Activated CD8-positive, alpha-beta memory T cell treated with anti-CD3 and anti-CD28 coated beads, Interleukin-2, amount 50 U/mL, for 48 hours (primary cell): ENCODE results near the gene MFAP3.

Experiments
- DNase-seq: peaks from one replicate; pipeline ENCODE4 v3.0.0-alpha.2; 2020

The MFAP3 gene

DNA sequence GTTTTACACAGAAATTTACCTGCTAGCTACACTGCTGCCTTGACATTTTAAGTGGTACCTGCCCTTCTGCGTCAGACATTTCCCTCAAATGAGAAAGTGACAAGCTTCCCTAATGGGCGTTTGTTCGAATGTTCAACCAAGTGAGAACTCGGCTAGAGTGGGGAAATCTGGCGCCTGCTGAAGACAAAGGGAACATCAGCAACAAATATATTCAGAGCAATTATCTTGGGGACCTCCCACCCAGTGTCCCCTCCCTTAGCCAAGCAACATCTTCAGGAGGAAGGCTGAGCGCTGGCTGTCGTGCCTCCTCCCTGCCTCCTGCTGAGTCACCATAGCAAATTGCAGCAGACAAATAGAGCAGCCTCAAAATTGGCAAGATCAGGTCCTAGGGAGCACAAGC, 57.1 kb downstream of the MFAP3 start:
- DNase-seq: no peak

DNA sequence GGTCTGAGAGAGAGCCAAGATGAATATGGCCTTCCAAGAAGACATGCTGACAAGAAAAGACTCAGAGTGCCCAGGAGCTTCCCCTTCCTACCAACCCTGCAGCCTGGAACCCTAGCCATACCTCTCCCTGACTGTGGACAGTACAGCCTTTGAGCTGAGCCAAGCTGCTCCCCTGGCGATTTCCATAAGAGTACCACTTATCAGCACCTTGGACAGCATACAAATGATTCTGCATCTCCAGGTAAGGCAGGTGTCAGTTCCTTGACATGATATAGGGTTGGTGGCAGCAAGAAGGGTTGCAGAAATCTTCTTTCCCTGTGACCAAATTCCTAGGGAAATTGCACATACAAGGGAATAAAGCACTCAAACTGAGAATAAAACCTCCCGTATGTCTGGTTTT, 58.3 kb downstream of the MFAP3 start:
- no peak for DNase-seq

DNA sequence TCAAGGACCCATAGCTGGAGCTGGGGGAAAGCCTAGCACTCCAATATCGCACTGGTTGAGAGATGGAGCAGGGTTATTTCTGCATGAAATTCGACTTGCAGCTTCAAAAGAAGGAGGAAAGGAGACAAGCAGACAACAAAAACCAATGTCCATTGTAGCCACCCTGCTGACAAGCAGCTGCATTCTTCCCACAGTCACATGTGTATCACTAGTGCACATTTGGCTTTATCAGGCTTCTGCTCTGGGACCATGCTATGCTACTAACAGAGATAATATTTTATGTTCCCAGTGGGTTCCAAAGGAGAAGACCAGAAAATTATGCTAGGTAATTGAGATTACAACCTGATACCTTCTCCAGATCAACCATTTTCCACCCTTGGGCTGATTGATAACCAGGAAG, 59.7 kb downstream of the MFAP3 start:
- DNase-seq: no peak

DNA sequence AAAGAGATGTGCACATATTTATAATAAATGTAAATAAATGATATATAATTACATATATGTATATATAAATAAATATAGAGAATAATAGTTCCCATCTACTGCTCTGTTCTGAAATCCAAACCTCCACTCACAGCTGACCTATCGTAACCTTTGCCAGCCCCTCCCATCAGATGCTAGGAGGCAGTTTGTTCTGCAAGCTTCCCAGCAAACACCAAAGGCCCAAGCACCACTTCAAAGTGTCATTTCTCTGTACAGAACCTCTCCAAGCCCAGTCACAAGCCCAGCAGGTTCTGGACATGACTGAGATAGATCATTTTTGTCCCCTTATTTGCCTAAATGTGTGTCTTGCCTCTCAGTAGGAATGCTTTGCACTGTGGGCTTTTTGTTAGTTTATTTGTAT, 62.4 kb downstream of the MFAP3 start:
- DNase-seq: no peak

DNA sequence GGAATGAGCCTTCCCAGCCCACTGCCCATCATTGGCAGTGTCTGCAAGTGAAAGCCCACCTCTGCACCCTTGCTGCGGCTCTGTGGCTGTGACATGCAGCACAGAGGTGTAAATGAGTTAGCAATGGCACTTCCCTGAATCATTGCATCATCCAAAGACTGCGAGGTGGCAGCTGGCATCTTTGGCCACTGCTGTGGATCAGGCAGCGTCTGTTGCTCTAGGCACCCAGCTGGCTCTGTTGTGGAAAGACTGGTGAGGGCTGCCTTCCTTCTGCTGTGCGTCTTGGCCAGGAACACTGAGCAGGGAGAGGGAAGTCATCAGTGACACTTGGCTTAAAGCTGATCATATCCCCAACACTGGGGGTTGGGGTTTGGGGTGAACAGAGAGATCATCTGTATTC, 64.5 kb downstream of the MFAP3 start:
- no peak for DNase-seq
